GM23338 (cell line): ENCODE results near the gene TYW5. TPM values are rescaled to one million over a fixed set of nuclear protein-coding genes. Genes with fewer than 3 reads are reported as not detected.

Experiments used
- ATAC-seq: fragments of 200-7000 bp; cut with Tn5 transposase; 3 replicates; pipeline ENCODE4 v1.9.1; 2020
- DNase-seq: peaks from one replicate; pipeline ENCODE4 v3.0.0-alpha.2; 2015; ENCODE audit warnings: low spot score
- H2AFZ ChIP-seq: fragments of 200-600 bp; sonication (generic); 2 replicates; pipeline ENCODE4 v1.8.0; 2016; ENCODE audit warnings: antibody characterized with exemption, mild to moderate bottlenecking, moderate library complexity
- H3F3A ChIP-seq: fragments of 200-600 bp; sonication (generic); replicated peaks from 2 replicates; pipeline ENCODE4 v1.8.0; 2017; ENCODE audit warnings: antibody characterized with exemption, mixed run types, low read depth
- H3K27ac ChIP-seq: fragments of 200-600 bp; sonication (generic); 2 replicates; pipeline ENCODE4 v1.6.1; 2016; ENCODE audit warnings: low read depth
- H3K27me3 ChIP-seq: fragments of 200-600 bp; sonication (generic); 2 replicates; pipeline ENCODE4 v1.8.0; 2016; ENCODE audit warnings: mild to moderate bottlenecking, mixed run types, moderate library complexity; ENCODE audit not compliant: insufficient read depth
- H3K36me3 ChIP-seq: fragments of 200-600 bp; sonication (generic); 2 replicates; pipeline ENCODE4 v1.8.0; 2016; ENCODE audit warnings: mild to moderate bottlenecking; ENCODE audit not compliant: insufficient read depth
- H3K4me1 ChIP-seq: fragments of 200-600 bp; sonication (generic); 2 replicates; pipeline ENCODE4 v1.8.0; 2016; ENCODE audit warnings: mild to moderate bottlenecking, moderate library complexity; ENCODE audit not compliant: insufficient read depth
- H3K4me2 ChIP-seq: fragments of 200-600 bp; sonication (generic); 2 replicates; pipeline ENCODE4 v1.7.1; 2017; ENCODE audit warnings: mixed run types
- H3K4me3 ChIP-seq: fragments of 200-600 bp; sonication (generic); 2 replicates; pipeline ENCODE4 v1.6.1; 2016; ENCODE audit warnings: mixed run types
- H3K79me2 ChIP-seq: fragments of 200-600 bp; sonication (generic); replicated peaks from 2 replicates; pipeline ENCODE4 v1.8.0; 2017; ENCODE audit warnings: mild to moderate bottlenecking; ENCODE audit not compliant: insufficient read depth
- H3K9me2 ChIP-seq: fragments of 200-600 bp; sonication (generic); 2 replicates; pipeline ENCODE4 v1.8.0; 2017; ENCODE audit not compliant: insufficient read depth
- H4K20me1 ChIP-seq: fragments of 200-600 bp; sonication (generic); replicated peaks from 2 replicates; pipeline ENCODE4 v1.8.0; 2017; ENCODE audit warnings: mild to moderate bottlenecking; ENCODE audit not compliant: insufficient read depth
- H3K27ac Mint-ChIP-seq: 2 replicates; pipeline ENCODE4 v1.8.0; 2020; ENCODE audit warnings: inconsistent platforms, mild to moderate bottlenecking, moderate library complexity, mixed read lengths
- H3K27me3 Mint-ChIP-seq: 3 replicates; pipeline ENCODE4 v1.8.0; 2022; ENCODE audit warnings: low read depth, mild to moderate bottlenecking, moderate library complexity, mixed read lengths, inconsistent platforms; ENCODE audit not compliant: insufficient read depth, poor library complexity
- H3K36me3 Mint-ChIP-seq: 3 replicates; pipeline ENCODE4 v1.8.0; 2021; ENCODE audit warnings: low read depth, mild to moderate bottlenecking, inconsistent platforms, moderate library complexity, mixed read lengths
- H3K4me1 Mint-ChIP-seq: 3 replicates; pipeline ENCODE4 v1.8.0; 2020; ENCODE audit warnings: mild to moderate bottlenecking, inconsistent platforms, mixed read lengths
- H3K4me3 Mint-ChIP-seq: 3 replicates; pipeline ENCODE4 v1.8.0; 2021; ENCODE audit warnings: moderate library complexity, mild to moderate bottlenecking, inconsistent platforms, mixed read lengths
- H3K9me3 Mint-ChIP-seq: 3 replicates; pipeline ENCODE4 v1.8.0; 2020; ENCODE audit warnings: moderate library complexity, mild to moderate bottlenecking, inconsistent platforms, mixed read lengths
- CREB1 ChIP-seq: fragments of 250-450 bp; sonication (Bioruptor Pico); IDR thresholded peaks from 2 replicates; pipeline ENCODE4 v1.5.0; 2020; ENCODE audit warnings: low read depth, mild to moderate bottlenecking, moderate library complexity
- CTCF ChIP-seq, 2 experiments: fragments of 200-600 bp in 1 of 2; sonication (generic) in 1 of 2; conservative IDR thresholded peaks; 2 replicates each; pipeline versions ENCODE4 v1.5.1 to v1.6.1; 2016 to 2017; ENCODE audit warnings: antibody characterized with exemption in 2 of 2, low read depth in 2 of 2, mild to moderate bottlenecking in 2 of 2, moderate library complexity in 1 of 2
- ETS1 ChIP-seq: IDR thresholded peaks from 2 replicates; pipeline ENCODE4 v1.6.1; 2016; ENCODE audit warnings: antibody characterized with exemption
- NANOG ChIP-seq: IDR thresholded peaks from 2 replicates; pipeline ENCODE4 v1.6.1; 2016; ENCODE audit warnings: antibody characterized with exemption, borderline replicate concordance
- STAT1 ChIP-seq: IDR thresholded peaks from one replicate; pipeline ENCODE4 v1.6.1; 2016; ENCODE audit warnings: antibody characterized with exemption; ENCODE audit not compliant: unreplicated experiment
- ZNF114 ChIP-seq: fragments of 250-450 bp; sonication (Bioruptor Pico); IDR thresholded peaks from 2 replicates; pipeline ENCODE4 v1.5.0; 2020; ENCODE audit warnings: mild to moderate bottlenecking, moderate library complexity
- ZNF462 ChIP-seq: fragments of 250-450 bp; sonication (Bioruptor Pico); IDR thresholded peaks from 2 replicates; pipeline ENCODE4 v1.5.0; 2020; ENCODE audit warnings: mild to moderate bottlenecking, moderate library complexity
- polyA plus RNA-seq: library from polyadenylated mRNA; unstranded; fragments of >200 nt; fragmentation: Nextera tagmentation; extraction: Ambion mirVana; gene quantifications from 2 replicates; pipeline ENCODE4 v1.2.1, GENCODE V29; 2016
- total RNA-seq: library from RNA; depleted of rRNA; stranded (reverse); fragments of >200 nt; shearing (Covaris generic); gene quantifications from 2 replicates; pipeline ENCODE4 v1.2.3, GENCODE V29; 2014

Gene TYW5
- total and polyA plus RNA-seq, 2 experiments from 2014 or later: 12.4 to 19.6 TPM

- TF ChIP-seq ZNF462 (CRISPR knock-in tag): no peak
Measured at GRCh38 chr2:199922856-199923255, 32.4 kb downstream of the TYW5 start (continued).

GRCh38 chr2:199916980-199917379 lies 38.3 kb downstream of the TYW5 start:
- no peak overlapping the region for H3K27ac ChIP-seq
- H3K4me2 ChIP-seq: no peak overlapping the region
- ATAC-seq: no peak
- H3F3A ChIP-seq: no peaks in the 10 kb centered on the region
- peaks cover 44% of the 10 kb centered on the region for H4K20me1 ChIP-seq
- no peak overlapping the region for H2AFZ ChIP-seq
- H3K27me3 Mint-ChIP-seq: peaks cover 8% of the 10 kb centered on the region
- H3K79me2 ChIP-seq: peaks cover 94% of the 10 kb centered on the region
- DNase-seq: peak; percentile 8
- peaks cover 24% of the 10 kb centered on the region for H3K4me1 ChIP-seq
- H3K4me3 ChIP-seq: no peak overlapping the region
- no peak overlapping the region for H3K4me3 Mint-ChIP-seq
- peaks cover 39% of the 10 kb centered on the region for H3K36me3 ChIP-seq
- H3K27me3 ChIP-seq: no peaks in the 10 kb centered on the region
- no peak overlapping the region for H3K27ac Mint-ChIP-seq
- no peaks in the 10 kb centered on the region for H3K9me2 ChIP-seq
- peaks cover 16% of the 10 kb centered on the region for H3K4me1 Mint-ChIP-seq
- peaks cover 74% of the 10 kb centered on the region for H3K36me3 Mint-ChIP-seq
- H3K9me3 Mint-ChIP-seq: peaks cover 31% of the 10 kb centered on the region
- TF ChIP-seq ZNF462 (CRISPR knock-in tag): no peak
- no peak for TF ChIP-seq ZNF114 (CRISPR knock-in tag)
- TF ChIP-seq STAT1: no peak
- TF ChIP-seq CREB1: no peak
- TF ChIP-seq CTCF (conservative IDR thresholded peaks at IDR 0.05; ENCODE audit: low read depth in 2 of 2): no peak
- no peak for TF ChIP-seq NANOG
- TF ChIP-seq ETS1: no peak
